GM18507 (cell line): ENCODE results near the gene SLC12A4.
"Not testable (repeated sequence)": the region's sequence is repeated elsewhere in the genome, so short reads cannot be mapped to it uniquely, and the experiment has no call there.

ENCODE experiments used
- DNase-seq: peaks from one replicate; pipeline ENCODE4 v3.0.0; 2011; ENCODE audit warnings: low read depth; ENCODE audit not compliant: insufficient read length; ENCODE audit errors: extremely low spot score
- FAIRE-seq: peaks from 2 replicates; lab custom pipeline; 2011; peaks lifted over from hg19 to GRCh38; lab: Jason Lieb, UNC

Gene SLC12A4

DNA sequence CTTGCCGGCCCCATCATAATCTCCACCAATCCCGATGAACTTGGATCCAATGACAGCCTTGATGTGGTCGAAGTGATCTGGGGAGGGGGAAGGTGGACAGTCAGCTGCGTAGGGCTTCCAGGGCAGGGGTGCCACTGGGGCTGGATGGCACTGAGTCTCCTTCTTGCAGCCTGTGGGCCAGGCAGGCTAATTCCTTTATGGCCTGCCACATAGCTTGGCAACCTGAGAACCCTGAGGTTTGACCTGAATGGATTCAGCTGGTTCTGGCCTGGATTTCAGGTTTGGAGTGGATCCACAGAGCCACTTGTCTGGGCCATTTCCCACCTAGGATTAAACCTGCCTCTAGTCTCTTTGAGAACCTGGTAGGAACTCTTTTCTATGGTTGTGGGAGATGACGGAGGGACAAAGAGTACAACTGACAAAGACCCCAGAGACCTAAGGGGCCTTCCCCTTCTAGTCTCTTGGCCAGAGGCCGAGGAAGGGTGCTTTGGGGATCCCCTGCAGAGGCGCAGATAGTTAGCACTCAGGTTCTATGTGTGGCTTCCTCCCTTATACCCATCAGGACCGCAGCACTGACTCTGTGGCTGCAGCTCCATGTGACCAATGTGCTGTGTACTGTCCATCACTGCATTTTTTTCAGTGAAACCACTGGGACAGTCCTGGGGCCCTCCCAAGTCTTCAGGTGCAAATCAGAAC, 21.0 kb upstream of the SLC12A4 start:
- peak; percentile 58 for FAIRE-seq

DNA sequence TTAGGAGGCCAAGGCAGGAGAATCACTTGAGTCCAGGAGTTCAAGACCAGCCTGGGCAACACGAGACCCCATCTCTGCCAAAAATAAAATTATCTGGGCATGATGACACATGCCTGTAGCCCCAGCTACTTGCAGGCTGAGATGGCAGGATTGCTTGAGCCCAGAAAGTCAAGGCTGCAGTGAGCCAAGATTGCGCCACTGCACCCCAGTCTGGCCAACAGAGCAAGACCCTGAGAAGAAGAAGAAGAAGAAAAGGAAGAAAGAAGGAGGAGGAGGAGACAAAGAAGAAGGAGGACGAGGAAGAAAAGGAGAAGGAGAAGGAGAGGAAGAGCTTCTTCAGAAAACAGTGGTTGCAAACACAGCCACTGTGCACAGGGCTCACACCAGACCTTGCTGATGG, 20.2 kb upstream of the SLC12A4 start:
- FAIRE-seq (no peak), DNase-seq (no peak)

More for the DNA sequence above, 21.0 kb upstream of the SLC12A4 start:
- no peak for DNase-seq

DNA sequence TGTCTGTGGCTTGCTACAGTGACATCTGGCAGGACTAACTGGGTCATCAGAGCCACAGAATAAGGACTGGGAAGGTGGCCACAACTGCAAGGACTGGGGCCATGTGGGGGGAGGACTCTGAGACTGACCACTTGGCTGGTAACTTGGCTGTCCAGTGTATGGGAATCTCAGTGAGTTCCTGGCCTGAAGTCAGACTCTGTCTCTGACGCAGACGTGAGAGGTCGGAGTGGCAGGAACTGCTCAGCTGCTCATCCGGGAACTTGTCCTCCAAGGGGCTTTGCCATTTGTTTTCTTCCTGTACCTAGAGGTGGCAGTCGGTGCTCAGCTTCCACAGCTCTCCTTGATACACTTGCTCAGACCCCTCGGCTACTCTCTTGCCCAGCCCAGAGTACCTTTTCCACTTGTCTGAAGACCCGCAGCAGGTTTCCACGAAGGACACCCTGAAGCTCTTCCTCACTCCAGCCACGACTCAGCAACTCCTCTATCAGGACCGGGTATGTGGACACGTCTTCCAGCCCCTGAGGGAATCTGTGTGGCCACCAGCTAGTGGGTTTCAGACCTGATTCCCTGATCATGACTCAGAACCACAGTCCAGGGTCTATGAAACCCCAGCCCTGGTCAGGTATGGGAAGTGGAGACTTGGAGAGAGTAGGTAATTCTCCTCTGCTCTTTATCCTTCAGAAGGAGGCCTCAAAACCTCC, 19.2 kb upstream of the SLC12A4 start:
- FAIRE-seq (no peak), DNase-seq (no peak)

DNA sequence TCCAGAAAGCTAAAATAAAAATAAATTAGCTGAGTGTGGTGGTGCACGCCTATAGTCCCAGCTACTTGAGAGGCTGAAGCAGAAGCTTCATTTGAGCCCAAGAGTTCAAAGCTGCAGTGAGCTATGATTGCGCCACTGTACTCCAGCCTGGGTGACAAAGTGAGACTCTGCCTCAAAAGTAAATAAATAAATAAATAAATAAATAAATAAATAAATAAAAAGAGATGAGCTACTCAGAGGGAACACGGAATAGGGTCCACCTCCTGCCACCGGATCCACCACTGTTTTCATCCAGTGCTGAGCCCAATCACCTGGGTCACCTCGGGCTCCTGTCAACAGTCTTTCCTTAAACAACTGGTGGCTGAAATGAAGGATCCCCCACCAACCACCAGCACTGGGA, 18.5 kb upstream of the SLC12A4 start:
- no peak for FAIRE-seq
- DNase-seq = no peak

DNA sequence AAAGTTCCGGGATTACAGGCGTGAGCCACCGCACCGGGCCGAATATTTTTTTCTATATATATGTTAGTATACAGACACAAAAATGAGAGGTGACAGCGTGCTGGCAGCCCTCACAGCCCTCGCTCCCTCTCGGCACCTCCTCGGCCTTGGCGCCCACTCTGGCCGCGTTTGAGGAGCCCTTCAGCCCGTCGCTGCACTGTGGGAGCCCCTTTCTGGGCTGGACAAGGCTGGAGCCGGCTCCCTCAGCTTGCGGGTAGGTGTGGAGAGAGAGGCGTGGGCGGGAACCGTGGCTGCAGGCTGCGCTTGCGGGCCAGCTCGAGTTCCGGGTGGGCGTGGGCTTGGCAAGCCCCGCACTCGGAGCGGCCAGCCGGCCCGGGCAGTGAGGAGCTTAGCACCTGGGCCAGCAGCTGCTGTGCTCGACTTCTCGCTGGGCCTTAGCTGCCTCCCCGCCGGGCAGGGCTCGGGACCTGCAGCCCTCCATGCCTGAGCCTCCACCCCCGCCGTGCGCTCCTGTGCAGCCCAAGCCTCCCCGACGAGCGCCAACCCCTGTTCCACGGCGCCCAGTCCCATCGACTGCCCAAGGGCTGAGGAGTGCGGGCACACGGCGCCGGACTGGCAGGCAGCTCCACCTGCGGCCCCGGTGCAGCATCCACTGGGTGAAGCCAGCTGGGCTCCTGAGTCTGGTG, 13.7 kb upstream of the SLC12A4 start:
- no peak for DNase-seq
- FAIRE-seq = no peak

DNA sequence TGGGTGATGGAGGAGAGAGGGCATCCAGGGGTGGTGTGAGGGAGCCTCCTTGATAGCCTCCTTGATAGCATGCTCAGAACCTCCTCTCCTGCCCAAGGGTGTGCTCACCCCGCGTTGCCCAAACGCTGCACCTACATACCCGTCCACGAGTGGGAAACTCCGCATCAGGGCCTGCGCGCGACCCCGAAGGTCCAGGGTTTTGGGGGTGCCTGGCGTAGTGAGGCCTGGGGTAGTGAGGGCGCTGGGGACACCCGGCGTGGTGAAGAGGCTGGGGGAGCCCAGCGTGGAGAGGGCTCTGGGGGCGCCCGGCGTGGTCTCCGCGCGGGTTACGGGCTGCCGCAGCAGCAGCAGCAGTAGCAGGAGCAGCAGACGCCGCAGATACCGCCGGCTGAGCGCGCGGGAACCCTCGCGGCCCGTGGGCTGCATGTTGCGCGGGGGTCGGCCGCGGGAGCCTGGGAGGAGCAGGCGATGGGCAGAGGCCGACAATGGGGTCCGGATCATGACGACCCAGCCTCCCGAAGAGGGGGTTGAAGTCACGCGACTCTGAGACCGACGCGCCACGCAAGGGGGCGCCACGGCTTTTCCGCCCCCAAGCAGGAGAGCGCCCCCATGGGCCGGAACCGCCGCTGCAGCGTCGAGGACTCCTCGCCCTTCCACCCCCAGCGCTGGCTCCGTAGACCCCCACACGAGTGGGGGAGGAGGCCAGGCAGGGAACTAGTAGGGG, 11.7 kb upstream of the SLC12A4 start, which contains the start of gene DPEP3:
Gene DPEP3 (minus strand): TSS at position 545 of the 724 bp plus-strand sequence. CDS start 119 bp downstream, at position 426.
- FAIRE-seq = no peak
- no peak for DNase-seq

DNA sequence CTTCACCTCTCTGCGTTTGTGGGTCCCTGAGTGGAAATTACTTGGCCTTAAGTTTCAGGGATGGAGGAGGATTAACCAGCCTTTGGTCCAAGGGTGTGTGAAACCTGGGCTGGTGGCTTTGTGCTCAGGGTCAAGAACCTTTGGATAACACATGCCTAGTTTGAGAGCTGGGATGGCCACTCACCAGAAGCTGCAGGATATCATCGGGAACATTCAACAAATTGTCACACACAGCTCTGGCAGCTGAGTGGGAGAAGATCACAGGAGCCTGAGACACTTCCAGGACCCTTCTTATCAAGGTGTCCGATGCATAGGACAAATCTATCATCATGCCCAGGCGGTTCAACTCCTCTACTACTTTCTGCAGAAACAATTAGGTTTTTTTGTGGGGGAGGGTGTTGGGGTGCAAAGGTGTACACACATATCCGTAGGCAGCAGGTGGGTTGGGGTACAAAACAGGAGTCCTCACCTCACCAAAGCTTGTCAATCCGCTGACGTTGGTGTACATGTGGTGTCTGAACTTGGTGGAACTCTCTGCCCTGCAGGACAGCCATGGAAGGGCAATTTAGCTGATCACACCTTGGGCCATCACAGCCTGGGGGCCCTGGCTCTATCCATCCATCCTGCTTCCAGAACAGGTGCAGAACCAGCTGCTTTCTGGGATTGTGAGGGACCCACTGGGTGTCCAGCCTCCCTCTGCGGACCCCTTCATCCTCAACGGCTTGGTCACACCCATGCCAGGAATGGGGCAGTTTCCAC, 9.2 kb upstream of the SLC12A4 start:
- no peak for FAIRE-seq
- DNase-seq = no peak

DNA sequence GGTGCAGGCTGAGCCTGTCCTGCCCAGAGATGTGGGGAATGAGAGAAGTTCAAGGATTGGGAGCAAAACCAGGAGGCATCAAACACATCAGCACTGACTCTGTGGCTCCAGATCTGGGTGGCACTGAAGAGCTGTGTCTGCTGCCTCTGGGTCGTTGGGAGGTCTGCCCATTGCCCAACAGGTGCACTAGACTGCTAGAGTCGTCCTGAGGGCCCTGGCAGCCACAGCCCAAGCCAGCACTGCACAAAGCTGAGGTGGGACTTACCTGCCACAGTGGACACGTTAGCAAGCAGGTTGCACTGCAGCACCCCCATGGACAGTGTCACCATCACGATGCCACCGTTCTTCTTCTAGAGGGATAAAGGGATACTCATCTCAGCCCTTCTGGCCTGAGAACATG, 8.6 kb upstream of the SLC12A4 start:
- FAIRE-seq (no peak), DNase-seq (no peak)

DNA sequence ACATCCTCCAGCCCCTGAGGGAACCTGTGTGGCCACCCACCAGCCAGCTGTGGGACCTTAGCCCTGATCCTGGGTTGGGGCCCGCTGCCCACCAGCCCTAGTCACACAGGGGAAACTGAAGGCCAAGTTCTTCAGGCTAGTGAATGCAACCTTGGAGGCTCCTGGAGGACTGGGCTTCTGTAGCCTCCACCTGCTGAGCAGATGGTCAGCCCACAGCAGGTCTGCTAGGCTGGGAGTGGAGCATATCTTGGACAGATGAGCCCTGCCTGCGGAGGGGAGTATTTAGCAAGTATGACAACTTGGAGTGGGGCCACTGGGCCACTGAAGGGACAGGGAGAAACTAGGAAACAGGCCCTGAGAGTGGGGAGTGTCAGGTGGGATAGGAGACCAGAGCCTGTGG, 7.8 kb upstream of the SLC12A4 start:
- FAIRE-seq = no peak
- DNase-seq = no peak

DNA sequence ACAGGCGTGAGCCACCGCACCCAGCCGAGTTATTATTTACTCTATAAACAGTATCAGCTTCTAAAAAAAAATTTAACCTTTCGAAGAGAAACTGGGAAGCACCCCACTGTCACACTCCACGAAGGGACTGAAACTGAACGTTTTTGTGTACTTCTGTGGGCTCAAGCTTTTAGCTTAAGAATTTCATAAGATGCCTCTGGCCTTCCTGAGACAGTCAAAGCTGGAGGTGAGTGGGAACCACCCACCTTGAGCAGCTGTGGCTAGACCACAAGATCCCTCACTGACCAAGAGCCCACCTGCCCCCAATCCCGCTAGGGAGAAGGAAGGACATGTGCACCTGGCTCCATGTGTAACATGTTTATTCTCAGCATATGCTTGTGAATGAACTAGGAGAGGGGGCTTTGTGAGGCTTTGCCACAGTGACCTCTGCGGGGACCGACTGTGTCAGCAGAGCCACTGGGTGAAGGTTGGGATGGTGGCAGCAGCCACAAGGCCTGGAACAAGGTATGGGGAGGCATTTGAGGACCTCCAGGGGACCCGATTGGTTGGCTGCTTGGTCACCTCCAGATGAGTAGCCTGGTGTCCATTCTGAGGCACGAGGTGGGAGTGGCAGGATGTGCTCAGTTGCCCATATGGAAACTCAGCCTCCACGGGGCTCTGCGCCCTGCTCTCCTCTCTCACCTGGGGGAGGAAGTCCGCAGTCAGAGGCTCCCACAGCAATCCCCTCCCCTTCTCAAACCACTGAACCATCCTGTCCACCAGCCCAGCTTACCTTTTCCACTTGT, 7.1 kb upstream of the SLC12A4 start:
- DNase-seq = no peak
- peak; percentile 59 for FAIRE-seq

DNA sequence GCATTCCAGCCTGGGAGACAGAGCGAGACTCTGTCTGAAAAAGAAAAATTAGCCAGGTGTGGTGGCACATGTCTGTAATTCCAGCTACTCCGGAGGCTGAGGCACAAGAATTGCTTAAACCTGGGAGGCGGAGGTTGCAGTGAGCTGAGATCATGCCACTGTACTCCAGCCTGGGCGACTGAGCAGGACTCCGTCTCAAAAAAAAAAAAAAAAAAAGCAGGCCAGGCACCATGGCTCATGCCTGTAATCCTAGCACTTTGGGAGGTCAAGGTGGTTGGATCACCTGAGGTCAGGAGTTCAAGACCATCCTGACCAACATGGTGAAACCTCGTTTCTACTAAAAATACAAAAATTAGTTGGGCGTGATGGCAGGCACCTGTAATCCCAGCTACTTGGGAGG, 3.8 kb upstream of the SLC12A4 start:
- FAIRE-seq, DNase-seq: not testable (repeated sequence)

DNA sequence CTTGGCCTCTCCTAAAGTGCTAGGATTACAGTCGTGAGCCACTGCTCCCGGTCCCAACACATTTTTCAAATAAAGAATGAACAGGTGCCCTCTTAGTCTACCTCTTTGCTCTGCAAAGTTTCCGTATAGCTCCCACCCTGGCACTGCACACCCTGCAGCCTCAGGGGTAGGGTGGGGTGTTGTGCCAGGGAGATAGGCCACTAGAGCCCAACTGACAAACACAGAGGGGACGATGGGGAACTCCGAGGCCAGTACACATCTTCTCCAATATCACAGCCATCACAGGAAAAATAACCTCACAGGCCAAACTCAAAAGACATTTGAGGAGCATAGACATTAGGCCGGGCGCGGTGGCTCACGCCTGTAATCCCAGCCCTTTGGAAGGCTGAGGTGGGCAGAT, 2.7 kb upstream of the SLC12A4 start:
- DNase-seq = no peak
- FAIRE-seq = no peak

DNA sequence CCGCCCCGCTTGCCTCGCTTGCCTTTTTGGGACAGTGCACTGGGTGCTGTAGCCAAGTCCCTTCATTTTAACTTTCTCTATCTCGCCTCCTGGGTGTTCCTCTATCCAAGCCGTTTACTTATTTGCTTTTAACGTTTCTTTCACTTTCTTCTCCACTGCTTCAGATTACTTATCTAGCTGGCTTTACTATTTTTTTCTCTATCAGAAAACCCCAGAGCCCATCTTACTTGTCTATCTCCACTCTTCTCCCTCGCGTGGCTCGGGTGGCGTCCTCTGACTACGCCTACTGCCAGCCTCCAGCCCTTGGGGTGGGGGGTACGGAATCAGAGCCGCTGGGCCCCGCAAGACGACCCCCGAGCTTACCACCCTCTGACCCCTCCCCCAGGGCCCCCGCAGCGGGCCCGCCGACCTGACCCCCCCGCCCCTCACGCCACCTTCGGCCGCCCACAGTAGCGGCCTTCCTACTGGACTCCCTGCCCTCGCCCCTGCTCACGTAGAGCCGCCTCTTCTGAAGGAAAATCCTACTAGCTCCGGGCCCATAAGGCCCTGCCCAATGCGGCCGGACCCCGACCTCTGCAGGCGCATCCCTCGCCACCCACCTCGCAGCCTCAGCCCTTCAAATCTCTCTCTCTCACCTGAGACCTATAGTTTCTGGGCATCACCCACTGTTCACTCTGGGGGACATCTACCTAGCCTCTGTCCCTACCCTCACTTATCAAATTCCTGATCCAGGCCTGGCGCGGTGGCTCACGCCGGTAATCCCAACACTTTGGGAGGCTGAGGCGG, 1.0 kb upstream of the SLC12A4 start:
- FAIRE-seq = no peak
- DNase-seq = no peak

DNA sequence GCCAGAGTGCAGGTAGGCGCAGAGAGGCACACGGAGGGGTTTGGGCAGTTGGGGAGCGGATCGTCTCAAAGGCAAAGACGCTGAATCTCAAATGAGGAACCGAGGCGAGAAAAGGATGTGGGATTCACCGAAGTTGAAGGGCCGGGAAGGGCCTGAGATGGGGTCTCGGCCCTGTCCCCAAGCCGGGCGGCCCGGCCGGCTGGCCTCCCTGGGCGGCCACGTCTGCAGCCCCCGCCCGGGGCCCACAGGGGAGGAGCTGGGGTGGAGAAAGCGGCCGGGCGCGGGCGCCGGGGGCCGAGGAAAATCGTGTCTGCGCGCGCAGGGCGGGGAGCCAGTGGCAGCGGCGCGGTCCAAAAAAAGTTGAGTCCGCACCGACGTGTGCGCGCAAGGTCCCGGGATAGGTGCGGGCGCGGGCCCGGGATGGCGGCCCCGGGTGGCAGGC, 458 bp downstream of the SLC12A4 start:
- peak; percentile 21 for FAIRE-seq
- no peak for DNase-seq

DNA sequence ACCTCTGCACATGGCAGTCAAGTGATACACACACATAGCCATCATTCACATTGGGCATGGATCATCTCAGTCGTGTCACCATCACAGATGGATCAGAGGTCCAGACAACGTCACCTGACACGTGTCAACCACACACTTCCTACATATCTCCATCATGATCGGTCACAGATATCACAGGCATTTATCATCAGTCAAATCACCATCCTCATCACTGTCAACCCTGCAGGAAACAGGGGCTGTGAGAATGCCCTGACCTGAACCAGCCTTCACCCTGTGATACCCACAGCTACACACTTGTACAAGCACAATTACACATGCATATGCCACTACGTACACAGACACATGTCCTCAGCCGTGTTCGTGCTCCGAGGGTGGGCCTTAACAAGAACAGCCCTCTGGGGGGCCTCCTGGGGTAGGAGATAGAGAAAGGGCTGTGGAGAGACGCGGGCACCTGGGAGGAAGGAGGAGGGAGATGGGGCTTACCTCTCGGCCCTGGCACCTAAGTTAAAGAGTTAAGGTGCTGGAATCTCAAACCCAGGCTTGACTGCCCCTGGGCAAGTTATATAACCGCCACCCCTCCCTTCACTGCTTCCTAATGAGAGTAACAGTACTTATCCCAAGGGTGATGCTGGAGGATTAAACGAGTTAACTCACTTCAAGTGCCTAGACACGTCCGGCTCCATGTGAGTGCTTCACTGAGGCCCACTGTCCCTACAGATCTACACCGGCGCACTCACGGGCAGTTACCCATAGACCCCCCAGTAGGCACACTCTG, 1.1 kb downstream of the SLC12A4 start:
- no peak for FAIRE-seq
- no peak for DNase-seq

DNA sequence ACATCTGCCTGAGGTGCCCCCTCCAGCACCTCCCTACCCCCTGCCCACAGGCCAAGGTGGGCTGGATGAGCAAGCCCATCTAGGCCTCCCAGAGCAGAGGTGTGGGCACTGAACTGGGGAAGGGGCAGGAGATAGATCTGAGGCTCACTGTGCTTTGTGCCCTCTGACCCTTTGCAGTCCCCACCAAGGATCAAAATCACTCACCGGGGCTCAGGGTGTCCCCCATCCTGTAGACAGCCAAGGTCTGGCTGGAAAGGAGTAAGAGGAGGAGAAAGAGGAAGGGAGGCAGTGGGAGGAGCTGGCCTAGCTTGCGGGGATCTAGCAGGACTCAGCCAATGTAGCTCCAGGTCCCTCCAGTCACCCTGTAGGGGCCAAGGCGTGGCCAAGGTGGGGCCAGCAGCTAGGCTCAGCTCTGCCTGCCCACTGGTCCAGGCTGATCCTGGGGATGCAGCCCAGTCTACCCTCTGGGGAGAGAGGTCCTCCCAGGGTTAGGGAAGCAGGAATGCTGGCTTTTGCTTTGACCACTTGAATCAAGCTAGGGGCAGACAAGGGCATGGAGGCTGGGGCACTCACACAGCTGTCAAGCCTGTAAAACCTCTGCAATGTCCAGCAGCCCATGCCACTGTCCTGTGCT, 1.8 kb downstream of the SLC12A4 start:
- FAIRE-seq (no peak), DNase-seq (no peak)
